ENCODE data around the gene FOXP1. TPM values are rescaled to one million over a fixed set of nuclear protein-coding genes. Genes with fewer than 3 reads are reported as not detected.

The FOXP1 gene
- total RNA-seq, 1 experiment from 2014 or later: 24.7 TPM

- no peaks in the 10 kb centered on the region for H3K36me3 ChIP-seq (replicated peaks; ENCODE audit: control insufficient read depth, insufficient read depth, low read length)
- no peak for DNase-seq
- no peaks in the 10 kb centered on the region for H3K27me3 ChIP-seq (ENCODE audit: control insufficient read depth, insufficient read depth, low read length)
- no peak overlapping the region for H3K4me3 ChIP-seq (ENCODE audit: insufficient read depth, low read depth, low read length)
Measured at GRCh38 chr3:71048948-71049347, 534.6 kb downstream of the FOXP1 start.

GRCh38 chr3:71047616-71048531 lies 535.7 kb downstream of the FOXP1 start:
- DNase-seq: no peak
- Histone ChIP-seq H3K4me3 (ENCODE audit: insufficient read depth, low read depth, low read length) (no peak overlapping the region), H3K27me3 (ENCODE audit: control insufficient read depth, insufficient read depth, low read length) (no peaks in the 10 kb centered on the region), H3K36me3 (replicated peaks; ENCODE audit: control insufficient read depth, insufficient read depth, low read length) (no peaks in the 10 kb centered on the region)

GRCh38 chr3:71046791-71047190 lies 536.7 kb downstream of the FOXP1 start:
- Histone ChIP-seq H3K4me3 (ENCODE audit: insufficient read depth, low read depth, low read length) (no peak overlapping the region), H3K27me3 (ENCODE audit: control insufficient read depth, insufficient read depth, low read length) (no peaks in the 10 kb centered on the region), H3K36me3 (replicated peaks; ENCODE audit: control insufficient read depth, insufficient read depth, low read length) (no peaks in the 10 kb centered on the region)
- DNase-seq: no peak

GRCh38 chr3:71045917-71046282 lies 537.6 kb downstream of the FOXP1 start:
- H3K36me3 ChIP-seq (replicated peaks; ENCODE audit: control insufficient read depth, insufficient read depth, low read length): no peaks in the 10 kb centered on the region; the same call in 1 of the 2 replicates
- DNase-seq: no peak
- H3K27me3 ChIP-seq (ENCODE audit: control insufficient read depth, insufficient read depth, low read length): no peaks in the 10 kb centered on the region
- H3K4me3 ChIP-seq (ENCODE audit: insufficient read depth, low read depth, low read length): no peak overlapping the region

GRCh38 chr3:71045212-71045916 lies 538.2 kb downstream of the FOXP1 start:
- no peak for DNase-seq
- H3K36me3 ChIP-seq (replicated peaks; ENCODE audit: control insufficient read depth, insufficient read depth, low read length): no peaks in the 10 kb centered on the region; the same call in 1 of the 2 replicates
- no peaks in the 10 kb centered on the region for H3K27me3 ChIP-seq (ENCODE audit: control insufficient read depth, insufficient read depth, low read length)
- H3K4me3 ChIP-seq (ENCODE audit: insufficient read depth, low read depth, low read length): no peak overlapping the region

- Histone ChIP-seq H3K4me3 (ENCODE audit: insufficient read depth, low read depth, low read length) (no peak overlapping the region), H3K36me3 (replicated peaks; ENCODE audit: control insufficient read depth, insufficient read depth, low read length) (no peaks in the 10 kb centered on the region; the same call in 1 of the 2 replicates), H3K27me3 (ENCODE audit: control insufficient read depth, insufficient read depth, low read length) (no peaks in the 10 kb centered on the region)
- DNase-seq: no peak
Measured at GRCh38 chr3:71042759-71043158, 540.8 kb downstream of the FOXP1 start.

- Histone ChIP-seq H3K36me3 (replicated peaks; ENCODE audit: control insufficient read depth, insufficient read depth, low read length) (no peaks in the 10 kb centered on the region; the same call in 1 of the 2 replicates), H3K27me3 (ENCODE audit: control insufficient read depth, insufficient read depth, low read length) (no peaks in the 10 kb centered on the region)
Measured at GRCh38 chr3:71041371-71041770, 542.2 kb downstream of the FOXP1 start.

GRCh38 chr3:71039332-71039731 lies 544.2 kb downstream of the FOXP1 start:
- H3K4me3 ChIP-seq (ENCODE audit: insufficient read depth, low read depth, low read length): no peak overlapping the region
- H3K27me3 ChIP-seq (ENCODE audit: control insufficient read depth, insufficient read depth, low read length): no peaks in the 10 kb centered on the region
- H3K36me3 ChIP-seq (replicated peaks; ENCODE audit: control insufficient read depth, insufficient read depth, low read length): no peaks in the 10 kb centered on the region; the same call in 1 of the 2 replicates
- no peak for DNase-seq

More at GRCh38 chr3:71041371-71041770, 542.2 kb downstream of the FOXP1 start:
- no peak overlapping the region for H3K4me3 ChIP-seq (ENCODE audit: insufficient read depth, low read depth, low read length)
- DNase-seq: no peak

- Histone ChIP-seq H3K4me3 (ENCODE audit: insufficient read depth, low read depth, low read length) (no peak overlapping the region), H3K36me3 (replicated peaks; ENCODE audit: control insufficient read depth, insufficient read depth, low read length) (no peaks in the 10 kb centered on the region; the same call in 1 of the 2 replicates), H3K27me3 (ENCODE audit: control insufficient read depth, insufficient read depth, low read length) (no peaks in the 10 kb centered on the region)
- no peak for DNase-seq
Measured at GRCh38 chr3:71037775-71038174, 545.8 kb downstream of the FOXP1 start.

GRCh38 chr3:71035886-71036285 lies 547.6 kb downstream of the FOXP1 start:
- H3K27me3 ChIP-seq (ENCODE audit: control insufficient read depth, insufficient read depth, low read length): no peaks in the 10 kb centered on the region
- H3K4me3 ChIP-seq (ENCODE audit: insufficient read depth, low read depth, low read length): no peak overlapping the region
- H3K36me3 ChIP-seq (replicated peaks; ENCODE audit: control insufficient read depth, insufficient read depth, low read length): no peaks in the 10 kb centered on the region
- DNase-seq: no peak

- Histone ChIP-seq H3K4me3 (ENCODE audit: insufficient read depth, low read depth, low read length) (no peak overlapping the region), H3K36me3 (replicated peaks; ENCODE audit: control insufficient read depth, insufficient read depth, low read length) (no peaks in the 10 kb centered on the region), H3K27me3 (ENCODE audit: control insufficient read depth, insufficient read depth, low read length) (no peaks in the 10 kb centered on the region)
- DNase-seq: no peak
Measured at GRCh38 chr3:71035314-71035713, 548.2 kb downstream of the FOXP1 start.

GRCh38 chr3:71033681-71034220 lies 549.8 kb downstream of the FOXP1 start:
- Histone ChIP-seq H3K4me3 (ENCODE audit: insufficient read depth, low read depth, low read length) (no peak overlapping the region), H3K36me3 (replicated peaks; ENCODE audit: control insufficient read depth, insufficient read depth, low read length) (no peaks in the 10 kb centered on the region), H3K27me3 (ENCODE audit: control insufficient read depth, insufficient read depth, low read length) (no peaks in the 10 kb centered on the region)
- DNase-seq: no peak

- no peaks in the 10 kb centered on the region for H3K36me3 ChIP-seq (replicated peaks; ENCODE audit: control insufficient read depth, insufficient read depth, low read length)
- H3K27me3 ChIP-seq (ENCODE audit: control insufficient read depth, insufficient read depth, low read length): no peaks in the 10 kb centered on the region
- no peak for DNase-seq
- no peak overlapping the region for H3K4me3 ChIP-seq (ENCODE audit: insufficient read depth, low read depth, low read length)
Measured at GRCh38 chr3:71031914-71032521, 551.5 kb downstream of the FOXP1 start.

GRCh38 chr3:71031181-71031580 lies 552.3 kb downstream of the FOXP1 start:
- H3K36me3 ChIP-seq (replicated peaks; ENCODE audit: control insufficient read depth, insufficient read depth, low read length): no peaks in the 10 kb centered on the region
- no peak overlapping the region for H3K4me3 ChIP-seq (ENCODE audit: insufficient read depth, low read depth, low read length)
- H3K27me3 ChIP-seq (ENCODE audit: control insufficient read depth, insufficient read depth, low read length): no peaks in the 10 kb centered on the region
- no peak for DNase-seq

Data from H7 (cell line).